T47D (cell line): Measurements from ENCODE around the gene DAB1.

Experiments
- DNase-seq, 2 experiments: peaks; one replicate each; pipeline versions ENCODE4 v3.0.0 to v3.0.0-alpha.2; 2011 to 2012; ENCODE audit warnings: low read depth in 1 of 2, low spot score in 1 of 2
- JUND ChIP-seq: IDR thresholded peaks from 2 replicates; pipeline ENCODE4 v1.6.1; 2012; ENCODE audit warnings: low read depth
- in situ Hi-C: cut with HindIII; loops from 2 replicates; pipeline ENCODE4 v1.10.0; 2016; ENCODE audit warnings: low sequenced_read_pairs, low pct_unique_long_range_greater_than_20kb

The DAB1 gene

DNA sequence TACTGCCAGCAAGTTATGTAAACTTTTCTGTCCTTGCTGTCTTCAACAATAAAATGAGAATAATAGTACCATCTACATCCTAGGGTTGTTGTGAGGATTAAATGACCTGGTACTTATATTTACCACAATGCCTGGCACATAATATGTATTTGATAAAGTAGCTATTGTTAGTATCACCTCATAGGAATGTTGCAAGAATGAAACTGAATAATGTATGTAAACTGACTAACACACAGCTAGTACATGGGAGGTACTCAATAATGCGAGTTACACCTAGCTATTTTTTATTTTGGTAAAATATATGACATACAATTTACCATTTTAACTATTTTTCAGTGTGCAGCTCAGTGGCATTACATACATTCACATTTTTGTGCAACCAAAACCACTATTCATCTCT is 289.1 kb downstream of the DAB1 start:
- in situ Hi-C loops = no loop called here
- DNase-seq = no peak
- no peak for TF ChIP-seq JUND

DNA sequence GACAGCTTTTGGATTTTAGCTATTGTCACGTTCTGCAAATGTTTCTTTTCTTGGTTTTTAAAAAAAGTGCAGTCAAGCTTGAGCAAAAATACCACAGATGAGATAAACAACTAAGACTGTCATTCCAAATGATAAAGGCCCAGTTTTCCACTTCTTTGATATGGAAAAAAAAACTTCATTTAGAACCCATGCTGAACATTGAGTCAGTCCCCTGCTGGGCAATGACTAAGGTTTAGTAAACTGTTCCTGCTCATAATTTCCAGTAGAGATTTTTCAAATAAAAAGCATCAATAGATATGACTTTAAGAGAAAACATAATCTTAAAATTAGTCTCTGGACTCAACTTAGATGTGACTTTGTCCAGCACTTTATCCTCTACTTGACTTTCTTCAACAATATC is 290.2 kb downstream of the DAB1 start:
- in situ Hi-C loops = no loop called here
- no peak for DNase-seq
- no peak for TF ChIP-seq JUND

DNA sequence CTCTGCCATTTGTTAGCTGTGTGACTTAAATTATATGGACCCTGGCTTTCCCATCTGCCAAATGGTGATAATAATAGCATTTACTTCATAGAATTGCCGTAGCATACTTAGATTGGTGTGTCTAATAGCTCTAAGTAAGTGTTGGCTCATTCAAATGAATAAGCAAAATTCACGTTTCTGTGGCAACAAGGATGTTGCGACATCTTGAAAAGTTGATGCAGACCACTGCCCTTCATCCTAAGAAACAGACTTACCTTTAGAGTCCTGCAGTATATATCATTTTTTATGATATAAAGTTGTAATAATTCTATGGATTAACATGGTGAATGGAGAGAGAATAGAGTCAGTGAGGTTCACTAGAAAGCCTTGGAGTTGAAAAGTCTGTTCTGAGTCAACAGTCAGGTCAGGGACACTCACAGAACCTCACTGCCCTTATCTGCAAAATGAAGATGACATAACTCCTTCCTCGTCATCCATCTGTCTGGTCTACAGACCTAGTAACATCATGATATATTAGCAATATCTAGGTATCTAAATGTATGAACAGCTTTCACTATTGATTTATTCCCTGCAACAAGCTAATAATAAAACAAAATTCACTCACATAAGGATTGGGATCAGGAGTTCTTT is 290.8 kb downstream of the DAB1 start:
- DNase-seq = no peak
- in situ Hi-C loops = no loop called here
- no peak for TF ChIP-seq JUND

DNA sequence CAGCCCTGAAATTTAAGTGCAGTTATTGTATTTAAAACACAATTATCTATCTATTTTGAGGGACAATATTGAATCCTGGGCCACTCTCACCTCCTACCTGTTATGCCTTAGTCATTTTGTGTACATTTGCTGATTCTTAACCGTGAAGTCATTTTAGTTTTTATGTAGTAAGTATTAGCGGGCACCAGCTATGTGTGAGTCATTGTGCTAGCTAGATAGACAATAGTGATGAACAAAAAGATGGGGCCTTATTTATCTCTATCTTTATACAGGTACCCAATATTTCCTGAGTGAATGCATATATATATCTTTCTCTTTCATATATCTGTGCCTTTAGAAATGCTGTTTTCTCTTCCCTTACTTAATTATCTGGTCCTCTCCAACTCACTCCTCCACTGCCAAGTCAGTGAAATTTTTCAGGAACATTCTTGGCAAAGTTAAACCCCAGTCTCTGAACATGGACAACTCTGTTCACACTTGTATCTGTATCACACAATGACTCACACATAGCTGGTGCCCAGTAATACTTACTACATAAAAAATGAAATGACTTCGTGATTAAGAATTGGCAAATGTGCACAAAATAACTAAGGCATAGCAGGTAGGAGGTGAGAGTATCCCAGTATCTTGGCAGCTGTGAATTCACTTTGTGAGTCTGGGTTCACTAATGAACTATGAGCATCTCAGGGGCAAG is 292.0 kb downstream of the DAB1 start:
- no peak for DNase-seq
- in situ Hi-C loops = no loop called here
- TF ChIP-seq JUND = no peak

DNA sequence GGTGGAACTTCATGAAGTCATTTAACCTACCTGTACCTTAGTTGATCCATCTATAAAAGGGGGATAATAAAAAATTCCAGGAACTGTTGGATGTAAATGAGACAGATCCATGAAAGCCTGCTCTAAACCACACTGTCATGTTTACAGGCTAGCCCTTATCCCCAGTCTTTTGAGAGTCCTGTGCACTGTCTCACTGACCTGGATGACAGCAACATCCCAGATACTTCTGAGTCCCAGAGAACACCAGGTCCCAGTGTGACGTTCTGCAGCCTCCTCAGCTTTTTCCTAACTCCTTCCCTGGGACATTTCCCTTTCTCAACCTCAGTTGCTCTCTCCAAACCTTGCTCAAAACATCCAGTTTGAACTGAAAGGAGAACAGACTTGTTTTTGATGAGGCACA is 292.6 kb downstream of the DAB1 start:
- in situ Hi-C loops = no loop called here
- DNase-seq = no peak
- no peak for TF ChIP-seq JUND

DNA sequence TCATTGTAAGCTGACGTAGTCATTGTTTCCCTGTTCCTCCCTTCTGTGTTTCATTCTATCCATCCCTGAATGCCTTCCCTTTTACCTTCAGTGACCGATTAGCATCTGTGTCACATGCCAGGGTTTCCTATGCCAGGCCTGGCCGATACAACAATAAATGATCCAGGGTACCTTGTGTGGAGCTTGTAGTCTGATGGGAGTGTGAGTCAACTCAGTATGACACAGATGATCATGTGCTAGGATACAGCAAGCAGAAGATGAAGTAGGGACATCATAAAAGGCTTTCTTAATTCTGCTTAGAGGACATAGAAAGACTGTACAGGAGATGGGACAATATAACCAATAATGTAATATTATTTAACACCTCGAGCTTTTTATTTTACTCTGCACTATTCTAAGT is 294.0 kb downstream of the DAB1 start:
- DNase-seq = no peak
- TF ChIP-seq JUND = no peak
- in situ Hi-C loops = no loop called here

DNA sequence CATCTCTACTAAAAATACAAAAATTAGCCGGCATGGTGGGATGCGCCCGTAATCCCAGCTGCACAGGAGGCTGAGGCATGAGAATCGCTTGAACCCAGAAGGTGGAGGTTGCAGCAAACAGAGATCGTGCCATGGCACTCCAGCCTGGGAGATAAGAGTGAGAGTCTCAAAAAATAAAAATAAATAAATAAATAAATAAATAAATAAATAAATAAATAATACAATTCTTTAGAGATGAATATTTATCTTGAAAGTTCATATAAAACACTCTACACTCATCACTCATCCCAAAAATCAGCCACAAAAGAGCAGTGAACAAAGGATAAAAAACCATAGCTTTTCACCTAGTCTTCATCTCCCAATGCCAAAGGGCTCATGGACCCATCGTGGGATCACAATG is 295.9 kb downstream of the DAB1 start:
- in situ Hi-C loops = no loop called here
- DNase-seq = no peak
- TF ChIP-seq JUND = no peak

DNA sequence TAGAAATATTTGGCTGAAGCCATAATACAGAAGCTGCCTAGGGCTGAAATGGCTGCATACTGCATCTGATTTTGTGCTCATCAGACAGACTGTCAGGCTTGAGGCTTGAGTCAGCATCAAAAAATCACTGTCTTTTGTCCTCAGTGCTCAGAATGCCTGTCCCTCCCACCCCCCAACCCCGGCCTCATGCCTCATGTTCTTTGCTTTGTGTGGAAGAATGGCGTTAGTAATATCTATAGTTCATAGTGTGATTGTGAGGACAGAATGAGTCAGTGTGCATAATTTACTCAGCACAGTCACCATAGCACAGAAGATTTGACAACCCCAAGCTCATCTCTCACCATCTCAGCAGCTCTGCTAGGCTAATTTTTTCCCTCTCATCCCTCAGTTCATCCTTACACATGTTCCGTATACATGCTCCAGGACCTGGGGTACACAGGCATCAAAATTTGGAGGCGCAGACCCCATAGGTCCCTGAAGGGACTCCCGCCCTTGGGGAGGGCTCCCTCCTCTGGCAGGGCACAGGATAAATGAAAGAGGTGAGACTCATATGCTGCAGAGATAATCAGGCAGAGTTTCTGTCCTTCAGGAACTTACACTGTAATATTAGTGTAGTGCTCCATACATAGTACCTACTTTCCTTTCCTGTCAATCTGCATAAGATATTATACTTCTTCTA is 299.0 kb downstream of the DAB1 start:
- no peak for TF ChIP-seq JUND
- DNase-seq = no peak
- in situ Hi-C loops = no loop called here

DNA sequence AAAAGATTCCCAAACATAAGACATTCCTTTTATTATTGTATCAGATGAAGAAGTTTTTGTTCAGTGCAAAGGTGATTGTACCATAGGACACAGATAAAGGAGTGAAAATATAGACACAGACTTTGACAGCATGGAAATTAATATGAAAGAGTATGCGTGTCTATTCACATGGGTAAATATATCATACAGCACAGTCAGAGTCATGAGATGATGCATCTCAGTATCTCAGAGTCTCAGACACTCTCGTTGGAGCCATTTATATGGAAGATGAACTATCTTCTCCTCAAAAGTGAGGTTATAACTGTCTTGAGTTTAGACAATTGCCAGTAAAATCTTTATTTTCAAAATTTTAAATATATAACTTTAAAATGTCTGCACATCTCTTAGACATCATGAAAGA is 299.7 kb downstream of the DAB1 start:
- in situ Hi-C loops = no loop called here
- TF ChIP-seq JUND = no peak
- no peak for DNase-seq

DNA sequence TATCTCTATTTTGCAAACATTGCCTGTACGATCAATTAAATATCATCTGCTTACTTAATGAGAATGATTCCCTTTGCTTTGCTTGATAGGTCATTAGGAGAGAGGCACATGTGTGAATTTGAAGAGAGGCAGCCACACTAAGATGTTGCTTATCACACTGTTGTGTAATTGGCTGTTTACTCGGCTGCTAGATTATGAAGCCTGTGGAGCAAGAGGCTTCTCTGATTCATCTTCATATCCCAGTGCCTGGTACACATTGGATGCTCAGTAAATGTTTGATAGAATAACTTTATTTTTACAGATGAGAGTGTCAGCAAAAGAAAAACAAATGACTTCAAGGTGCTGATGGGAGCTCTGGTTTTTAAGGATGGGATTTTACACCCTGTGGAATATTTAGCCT is 301.8 kb downstream of the DAB1 start:
- no peak for TF ChIP-seq JUND
- no peak for DNase-seq
- in situ Hi-C loops = no loop called here

DNA sequence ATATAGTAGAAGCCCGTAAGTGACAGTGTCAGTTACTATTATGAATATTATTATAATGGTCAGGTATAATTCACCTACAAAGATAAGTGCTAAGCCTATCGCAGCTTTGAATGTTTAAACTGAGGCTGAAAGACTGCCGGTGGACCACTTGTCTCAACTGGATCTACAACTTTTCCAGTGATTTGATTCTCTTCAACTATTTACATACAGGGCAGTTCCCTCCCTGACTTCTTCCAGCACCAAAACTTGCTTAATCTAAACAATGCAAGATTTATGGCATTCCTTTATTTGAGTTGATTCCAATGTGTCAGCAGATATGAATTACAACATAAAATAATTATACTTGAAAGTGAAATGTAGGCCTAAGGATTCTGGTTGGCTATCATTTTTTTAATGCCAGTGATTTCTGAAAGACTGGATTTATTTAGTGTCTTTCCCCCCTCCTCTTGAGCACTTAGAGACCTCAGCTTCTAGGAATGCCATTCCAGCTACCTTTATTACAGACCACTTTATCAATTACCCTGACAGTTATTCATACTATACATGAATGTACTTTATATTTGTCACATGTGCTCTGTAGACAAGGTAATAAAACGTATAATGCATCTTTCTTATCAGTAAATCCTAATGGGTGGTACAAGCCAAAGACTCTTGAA is 304.8 kb downstream of the DAB1 start:
- in situ Hi-C loops = no loop called here
- no peak for TF ChIP-seq JUND
- DNase-seq = no peak

DNA sequence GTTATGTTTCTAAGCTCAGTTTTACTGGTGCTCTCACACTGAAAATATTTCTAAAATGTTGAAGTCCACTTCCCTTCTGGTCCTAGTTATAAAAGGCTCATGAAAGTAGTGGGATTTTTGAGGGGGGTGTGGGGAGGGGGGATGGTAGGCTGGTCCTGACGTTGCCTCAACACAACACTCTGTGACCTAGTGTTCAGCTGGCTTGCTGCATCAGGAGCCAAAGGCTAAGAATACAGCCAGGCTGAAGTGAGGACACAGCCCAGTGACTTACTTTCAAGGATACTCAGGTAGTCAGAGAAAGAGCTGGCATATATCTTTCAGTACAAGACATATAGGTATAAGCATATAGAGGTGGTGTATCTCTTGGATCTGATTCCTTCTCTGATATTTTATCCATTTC is 306.1 kb downstream of the DAB1 start:
- in situ Hi-C loops = no loop called here
- TF ChIP-seq JUND = no peak
- no peak for DNase-seq

DNA sequence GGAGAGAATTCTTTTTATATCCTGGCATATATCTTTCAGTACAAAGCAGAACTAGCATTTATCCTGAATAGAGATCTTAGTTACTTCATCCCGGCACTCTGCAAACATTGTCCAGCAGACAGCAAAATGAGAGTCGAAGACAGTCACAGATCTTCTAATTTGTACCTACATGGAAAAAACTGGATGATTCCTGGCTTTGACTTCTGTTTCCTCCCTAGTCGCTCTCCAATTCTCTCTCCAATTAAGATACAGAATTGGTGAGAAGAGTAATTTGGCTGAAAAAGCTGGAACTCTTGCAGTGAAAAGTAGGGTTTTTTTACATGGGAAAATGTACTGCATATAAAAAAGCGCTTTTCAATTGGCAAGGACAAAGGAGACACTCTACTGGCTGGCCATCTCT is 307.0 kb downstream of the DAB1 start:
- in situ Hi-C loops = no loop called here
- no peak for DNase-seq
- TF ChIP-seq JUND = no peak
